Raji (cell line): ENCODE measurements around the gene ACTR2.

Experiments used
- POLR2A ChIP-seq: IDR thresholded peaks from 2 replicates; pipeline ENCODE4 v1.6.1; 2011; ENCODE audit warnings: low read depth, low read length, control low read depth; ENCODE audit not compliant: insufficient read depth

Gene ACTR2

DNA sequence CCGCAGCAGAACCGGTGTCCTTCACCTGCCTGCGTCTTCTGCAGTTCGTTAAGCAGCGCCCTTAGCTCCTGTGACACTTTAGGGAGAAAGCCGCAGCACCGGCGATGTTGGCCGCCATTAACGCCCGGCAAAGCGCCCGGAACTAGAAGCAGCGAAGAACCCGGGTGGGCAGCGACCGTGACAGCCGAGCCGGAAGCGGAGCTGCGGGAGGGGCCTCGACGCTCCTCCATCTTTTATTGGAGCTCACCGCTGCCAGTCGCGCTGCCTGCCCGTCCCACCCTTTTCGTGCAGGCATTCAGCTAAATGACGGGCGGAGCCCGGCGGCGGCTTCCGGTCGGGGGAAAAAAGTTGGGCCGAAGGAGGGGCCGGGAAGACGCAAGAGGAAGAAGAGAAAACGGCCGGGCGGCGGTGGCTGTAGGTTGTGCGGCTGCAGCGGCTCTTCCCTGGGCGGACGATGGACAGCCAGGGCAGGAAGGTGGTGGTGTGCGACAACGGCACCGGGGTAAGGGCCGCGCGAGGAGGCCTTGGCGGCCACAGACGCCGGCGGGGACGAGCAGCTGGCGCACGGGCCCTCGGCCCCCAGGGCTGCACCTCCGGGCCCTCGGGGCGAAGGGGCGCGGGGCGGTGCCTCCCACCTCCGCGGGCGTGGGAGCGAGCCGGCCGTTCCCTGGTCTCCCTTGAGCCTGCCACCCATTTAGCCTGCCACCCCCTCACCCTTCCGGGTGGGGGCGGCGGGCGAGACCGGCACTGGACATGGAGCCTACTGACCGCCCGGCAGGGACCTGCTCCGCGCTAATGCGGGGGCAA is at the start of gene ACTR2:
TSS of gene ACTR2 (plus strand) at position 376 of the 807 bp plus-strand sequence. CDS start at position 455, 79 bp downstream.
- TF ChIP-seq POLR2A, result peak; percentile 93

- TF ChIP-seq POLR2A, result no peak
These were observed 45.1 kb upstream of the ACTR2 start for GRCh38 chr2:65182570-65182969.

- no peak for TF ChIP-seq POLR2A
These were observed 42.6 kb upstream of the ACTR2 start for GRCh38 chr2:65185012-65185411.

- no peak for TF ChIP-seq POLR2A
These were observed 41.4 kb upstream of the ACTR2 start for GRCh38 chr2:65186093-65186868.

DNA sequence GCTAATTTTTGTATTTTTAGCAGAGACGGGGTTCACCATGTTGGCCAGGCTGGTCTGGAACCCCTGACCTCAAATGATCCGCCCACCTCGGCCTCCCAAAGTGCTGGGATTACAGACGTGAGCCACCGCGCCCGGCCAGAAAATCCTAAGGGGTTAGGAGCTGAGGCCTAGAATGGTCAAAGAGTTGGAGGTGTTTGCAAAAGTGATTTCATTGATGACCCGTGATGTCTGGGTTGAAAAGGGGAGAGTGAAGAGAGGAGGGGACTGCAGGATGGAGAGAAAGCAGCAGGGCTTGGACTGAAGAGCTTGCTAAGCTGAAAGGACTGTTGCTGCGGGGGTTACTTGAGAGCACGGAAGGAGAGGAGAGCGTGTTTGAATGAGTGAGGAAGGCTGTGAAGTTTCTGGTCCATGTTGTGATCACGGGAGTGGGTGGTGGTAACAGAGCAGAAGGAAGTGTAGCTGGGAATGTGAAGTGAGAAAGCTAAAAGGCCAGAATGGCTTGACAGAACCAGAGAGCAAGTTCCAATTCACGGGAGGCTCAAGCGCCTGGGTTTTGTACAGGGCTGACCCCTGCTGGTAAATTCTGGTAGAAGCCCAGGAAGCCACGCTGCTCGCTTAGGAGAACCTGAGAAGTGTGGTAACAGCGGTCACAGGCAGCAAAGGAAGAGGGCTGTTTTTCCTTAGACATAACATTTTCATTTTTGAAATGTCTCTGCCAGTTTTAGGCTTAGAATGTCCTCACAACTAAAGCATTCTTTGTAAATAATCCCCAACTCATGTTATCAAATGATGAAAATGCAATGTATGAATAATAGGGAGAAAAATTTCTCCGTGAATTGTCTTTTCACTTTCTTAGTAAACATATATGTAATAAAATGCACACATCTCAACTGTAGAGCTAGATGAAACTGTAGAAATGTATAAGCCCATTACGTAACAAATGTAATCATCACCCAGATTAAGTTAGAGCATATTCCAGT is 40.5 kb upstream of the ACTR2 start:
- TF ChIP-seq POLR2A, result no peak

- no peak for TF ChIP-seq POLR2A
These were observed 34.2 kb upstream of the ACTR2 start for GRCh38 chr2:65193446-65193845.

DNA sequence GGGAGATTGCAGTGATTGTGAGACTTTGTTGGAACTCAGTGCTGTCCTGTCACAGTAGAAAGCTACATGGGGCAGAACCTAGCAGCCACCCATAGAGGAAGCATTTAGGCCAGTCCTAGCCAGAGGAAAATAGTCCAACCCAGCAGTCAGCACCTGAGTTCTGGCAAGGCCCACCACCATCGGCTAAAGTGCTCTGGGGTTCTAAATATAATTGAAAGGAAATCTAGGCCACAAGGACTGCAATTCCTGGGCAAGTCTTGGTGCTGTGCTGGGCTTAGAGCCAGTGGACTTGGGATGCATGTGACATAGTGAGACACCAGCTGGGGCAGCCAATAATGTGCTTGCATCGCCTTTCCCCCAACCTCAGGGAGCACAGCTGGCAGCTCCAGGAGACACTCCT is 28.9 kb upstream of the ACTR2 start:
- no peak for TF ChIP-seq POLR2A

DNA sequence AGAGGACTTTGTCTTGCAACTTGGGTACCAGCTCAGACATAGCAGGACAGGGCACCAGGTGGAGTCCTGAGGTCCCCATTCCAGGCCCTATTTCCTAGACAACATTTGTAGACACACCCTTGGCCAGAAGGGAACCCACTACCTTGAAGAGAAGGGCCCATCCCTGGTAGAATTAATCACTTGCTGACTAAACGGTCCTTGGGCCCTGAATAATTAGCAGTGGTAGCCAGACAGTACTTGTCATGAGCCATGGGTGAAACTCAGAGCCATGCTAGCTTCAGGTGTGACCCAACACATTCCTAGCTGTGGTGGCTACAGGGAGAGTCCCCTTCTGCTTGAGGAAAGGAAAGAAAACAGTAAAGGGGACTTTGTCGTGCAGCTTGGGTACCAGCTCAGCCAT is 28.5 kb upstream of the ACTR2 start:
- no peak for TF ChIP-seq POLR2A

DNA sequence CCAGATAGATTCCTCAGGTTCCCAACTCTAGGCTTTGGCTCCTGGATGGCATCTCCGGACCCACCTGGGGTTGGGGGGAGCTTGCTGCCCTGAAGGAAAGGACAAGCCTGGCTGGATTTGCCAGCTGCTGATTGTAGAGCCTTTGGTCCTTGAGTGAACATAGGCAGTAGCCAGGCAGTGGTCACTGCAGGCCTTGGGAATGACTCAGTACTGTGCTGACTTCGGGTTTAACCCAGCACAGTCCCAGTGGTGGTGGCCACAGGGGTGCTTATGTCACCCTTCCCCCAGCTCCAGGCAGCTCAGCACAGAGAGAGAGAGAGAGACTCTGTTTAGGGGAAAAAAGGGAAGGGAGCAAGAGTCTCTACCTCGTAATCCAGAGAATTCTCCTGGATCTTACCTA is 27.7 kb upstream of the ACTR2 start:
- no peak for TF ChIP-seq POLR2A

GRCh38 chr2:65204461-65205210 is 23.0 kb upstream of the ACTR2 start:
- TF ChIP-seq POLR2A, result peak; percentile 29; the same call in 1 of the 2 replicates

DNA sequence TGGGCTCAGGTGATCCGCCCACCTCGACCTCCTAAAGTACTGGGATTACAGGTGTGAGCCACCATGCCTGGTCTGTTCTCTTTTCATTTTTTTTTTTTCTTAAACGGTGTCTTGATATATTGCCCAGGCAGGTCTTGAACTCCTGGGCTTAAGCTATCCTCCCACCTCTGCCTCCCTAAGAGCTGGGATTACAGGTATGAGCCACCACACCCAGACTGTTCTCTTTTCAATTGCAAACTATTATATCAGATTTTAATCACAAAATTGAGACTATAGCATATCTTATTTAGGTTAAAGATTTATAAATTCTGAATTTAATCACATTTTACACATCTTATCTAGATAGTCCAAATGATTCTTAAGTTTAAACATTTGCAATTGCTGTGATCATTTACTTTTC is 15.5 kb upstream of the ACTR2 start:
- no peak for TF ChIP-seq POLR2A

GRCh38 chr2:65212619-65213018 is 15.0 kb upstream of the ACTR2 start:
- TF ChIP-seq POLR2A, result no peak

- no peak for TF ChIP-seq POLR2A
These were observed 14.6 kb upstream of the ACTR2 start for GRCh38 chr2:65213035-65213434.

- no peak for TF ChIP-seq POLR2A
These were observed 13.3 kb upstream of the ACTR2 start for GRCh38 chr2:65214361-65214760.
